ENCODE results near the gene PADI4. TPM values are rescaled to one million over a fixed set of nuclear protein-coding genes. Genes with fewer than 3 reads are reported as not detected.
"Not testable (repeated sequence)": the region's sequence is repeated elsewhere in the genome, so short reads cannot be mapped to it uniquely, and the experiment has no call there.

PADI4 gene
- total RNA-seq, 1 donor from 2014 or later: not detected

GRCh38 chr1:17335821-17336710 is 28.1 kb downstream of the PADI4 start:
- no peak overlapping the region for H3K4me3 ChIP-seq (ENCODE audit: low read depth, low read length)
- TF ChIP-seq, protein P1, sequence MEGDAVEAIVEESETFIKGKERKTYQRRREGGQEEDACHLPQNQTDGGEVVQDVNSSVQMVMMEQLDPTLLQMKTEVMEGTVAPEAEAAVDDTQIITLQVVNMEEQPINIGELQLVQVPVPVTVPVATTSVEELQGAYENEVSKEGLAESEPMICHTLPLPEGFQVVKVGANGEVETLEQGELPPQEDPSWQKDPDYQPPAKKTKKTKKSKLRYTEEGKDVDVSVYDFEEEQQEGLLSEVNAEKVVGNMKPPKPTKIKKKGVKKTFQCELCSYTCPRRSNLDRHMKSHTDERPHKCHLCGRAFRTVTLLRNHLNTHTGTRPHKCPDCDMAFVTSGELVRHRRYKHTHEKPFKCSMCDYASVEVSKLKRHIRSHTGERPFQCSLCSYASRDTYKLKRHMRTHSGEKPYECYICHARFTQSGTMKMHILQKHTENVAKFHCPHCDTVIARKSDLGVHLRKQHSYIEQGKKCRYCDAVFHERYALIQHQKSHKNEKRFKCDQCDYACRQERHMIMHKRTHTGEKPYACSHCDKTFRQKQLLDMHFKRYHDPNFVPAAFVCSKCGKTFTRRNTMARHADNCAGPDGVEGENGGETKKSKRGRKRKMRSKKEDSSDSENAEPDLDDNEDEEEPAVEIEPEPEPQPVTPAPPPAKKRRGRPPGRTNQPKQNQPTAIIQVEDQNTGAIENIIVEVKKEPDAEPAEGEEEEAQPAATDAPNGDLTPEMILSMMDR (conservative IDR thresholded peaks at IDR 0.05; ENCODE audit: low read depth, low read length): peak; percentile 98
- no peak for DNase-seq (ENCODE audit: low read depth)

DNA sequence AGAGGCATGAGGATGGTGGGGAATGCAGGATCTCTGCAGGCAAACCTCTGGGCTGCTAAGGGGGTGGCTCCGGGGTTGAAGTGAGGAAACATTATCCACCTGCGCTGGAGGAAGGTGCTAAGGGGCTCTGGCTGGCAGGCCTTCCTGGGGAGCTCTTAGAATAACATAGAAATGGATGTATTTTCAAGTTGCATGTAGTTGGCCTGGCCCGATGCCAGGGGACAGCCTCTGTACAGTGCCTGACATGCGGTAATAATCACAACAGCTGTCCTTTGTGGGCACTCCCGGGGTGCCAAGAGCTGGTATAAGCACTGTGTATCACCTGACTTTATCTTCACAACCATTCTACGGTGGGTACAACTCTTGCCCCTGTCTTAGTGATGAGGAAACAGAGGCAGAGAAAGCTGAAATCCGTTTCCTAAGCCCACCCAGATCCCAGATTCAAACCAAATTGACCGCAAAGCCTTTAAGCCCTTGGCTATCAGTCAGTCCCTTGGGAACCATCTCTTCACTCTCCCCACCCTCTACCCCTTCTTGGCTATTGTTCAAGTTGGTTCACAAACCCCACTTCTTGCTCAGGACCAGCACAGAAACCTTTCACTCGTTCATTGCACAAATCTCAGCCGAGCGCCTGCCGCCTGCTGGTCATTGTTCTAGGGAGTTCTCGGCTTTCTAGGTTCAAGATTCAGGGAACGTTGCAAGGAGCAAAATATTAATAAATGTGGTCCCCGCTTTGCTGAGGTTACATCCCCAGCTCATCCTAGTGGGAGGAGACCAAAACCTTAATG is 30.9 kb downstream of the PADI4 start:
- DNase-seq (ENCODE audit: low read depth): no peak
- TF ChIP-seq, protein P1 (conservative IDR thresholded peaks at IDR 0.05; ENCODE audit: low read depth, low read length): no peak
- H3K4me3 ChIP-seq (ENCODE audit: low read depth, low read length): no peak overlapping the region

DNA sequence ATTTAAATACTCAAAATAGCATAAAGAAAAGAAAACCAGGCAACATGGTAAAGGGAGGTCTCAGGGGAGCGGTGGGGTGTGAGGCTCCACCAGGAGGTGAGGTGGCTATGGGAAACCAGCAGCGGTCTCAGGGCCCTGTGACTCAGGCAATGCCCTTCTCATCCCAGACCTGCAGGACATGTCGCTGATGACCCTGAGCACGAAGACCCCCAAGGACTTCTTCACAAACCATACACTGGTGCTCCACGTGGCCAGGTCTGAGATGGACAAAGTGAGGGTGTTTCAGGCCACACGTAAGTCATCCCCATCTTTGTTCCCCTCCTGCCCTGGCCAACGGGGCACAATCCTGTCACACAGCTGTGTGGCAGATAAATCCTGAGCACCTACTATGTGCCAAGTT is 31.5 kb downstream of the PADI4 start:
- TF ChIP-seq, protein P1 (conservative IDR thresholded peaks at IDR 0.05; ENCODE audit: low read depth, low read length): no peak
- DNase-seq (ENCODE audit: low read depth): no peak
- H3K4me3 ChIP-seq (ENCODE audit: low read depth, low read length): no peak overlapping the region

GRCh38 chr1:17340358-17340757 is 32.4 kb downstream of the PADI4 start:
- TF ChIP-seq, protein P1 (conservative IDR thresholded peaks at IDR 0.05; ENCODE audit: low read depth, low read length): no peak
- H3K4me3 ChIP-seq (ENCODE audit: low read depth, low read length): no peak overlapping the region
- no peak for DNase-seq (ENCODE audit: low read depth)

DNA sequence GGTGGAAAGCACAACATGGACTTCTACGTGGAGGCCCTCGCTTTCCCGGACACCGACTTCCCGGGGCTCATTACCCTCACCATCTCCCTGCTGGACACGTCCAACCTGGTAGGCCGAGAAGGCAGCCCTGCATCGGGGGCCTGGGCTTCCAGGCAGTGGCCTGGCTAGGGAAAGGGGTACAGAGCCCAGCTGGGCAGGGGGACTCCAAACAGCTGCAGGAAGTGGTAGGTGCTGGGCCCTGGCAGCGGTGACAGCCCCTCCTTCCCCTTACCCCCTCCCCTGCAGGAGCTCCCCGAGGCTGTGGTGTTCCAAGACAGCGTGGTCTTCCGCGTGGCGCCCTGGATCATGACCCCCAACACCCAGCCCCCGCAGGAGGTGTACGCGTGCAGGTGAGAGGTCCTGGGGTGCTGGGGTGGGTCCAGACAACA is 34.0 kb downstream of the PADI4 start:
- H3K4me3 ChIP-seq (ENCODE audit: low read depth, low read length): no peak overlapping the region
- TF ChIP-seq, protein P1 (conservative IDR thresholded peaks at IDR 0.05; ENCODE audit: low read depth, low read length): no peak
- no peak for DNase-seq (ENCODE audit: low read depth)

- not testable (repeated sequence) for H3K4me3 ChIP-seq (ENCODE audit: low read depth, low read length); DNase-seq (ENCODE audit: low read depth)
Observed at GRCh38 chr1:17345506-17345905, 37.5 kb downstream of the PADI4 start.

DNA sequence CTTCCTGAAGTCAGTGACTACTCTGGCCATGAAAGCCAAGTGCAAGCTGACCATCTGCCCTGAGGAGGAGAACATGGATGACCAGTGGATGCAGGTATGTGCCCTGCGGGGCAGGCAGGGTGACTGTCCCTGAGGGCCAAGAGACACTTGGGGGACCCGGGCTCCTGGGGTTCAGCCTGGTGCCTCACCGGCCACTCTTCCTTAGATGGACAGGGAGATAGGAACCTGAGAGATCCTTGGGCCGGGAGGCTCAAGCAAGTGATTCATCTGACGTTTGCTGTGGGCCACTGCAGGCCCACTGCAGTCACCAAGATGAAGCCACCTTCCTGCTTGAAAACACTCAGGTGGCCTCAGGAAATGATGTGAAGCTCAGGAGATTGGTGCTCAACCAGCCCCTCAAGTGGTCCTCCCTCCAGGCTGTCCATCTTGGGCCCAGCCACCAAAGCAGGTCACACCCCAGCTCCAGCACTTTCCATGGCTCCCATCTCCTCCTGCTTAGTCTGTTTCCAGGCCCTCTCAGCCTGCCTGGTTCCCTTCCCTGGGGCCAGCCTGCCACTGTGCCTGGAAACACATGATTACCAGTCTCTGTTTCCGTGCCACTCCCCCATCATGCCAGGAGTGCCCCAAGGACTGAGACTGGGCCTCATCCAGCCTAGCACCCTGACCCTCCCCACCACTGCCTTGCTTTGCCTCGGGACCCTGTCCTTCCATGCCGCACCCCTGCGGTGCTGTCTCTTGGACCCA is 38.2 kb downstream of the PADI4 start:
- TF ChIP-seq, protein P1 (conservative IDR thresholded peaks at IDR 0.05; ENCODE audit: low read depth, low read length): no peak
- H3K4me3 ChIP-seq (ENCODE audit: low read depth, low read length): no peak overlapping the region
- no peak for DNase-seq (ENCODE audit: low read depth)
